K562 treated with DMSO at 1 percent for 12 hours (cell line): ENCODE results near the gene GIN1. TPM values are rescaled to one million over a fixed set of nuclear protein-coding genes. Genes with fewer than 3 reads are reported as not detected.

Experiments used
- total RNA-seq: library from RNA; unstranded; fragments of 300-600 nt; gene quantifications from 2 replicates; pipeline ENCODE4 v1.2.3, GENCODE V29; 2022; ENCODE audit not compliant: insufficient read depth

The GIN1 gene
- total RNA-seq, result 1.1 and 5.7 TPM in 2 replicates

GRCh38 chr5:103119765-103120606, at the start of gene GIN1, which contains the start of gene PPIP5K2:
Gene GIN1 (minus strand): TSS chr5:103120138. CDS start chr5:103108707, 11,431 bp downstream.
Gene PPIP5K2 (plus strand): TSS chr5:103120301. CDS start chr5:103129590, 9,289 bp downstream.

Other genes starting within 250 kb of the GIN1 start
- 12.0 and 33.1 TPM in 2 replicates for gene PPIP5K2, start 163 bp upstream of the GIN1 start, total RNA-seq
- gene MACIR, start 138.6 kb upstream of the GIN1 start, total RNA-seq, result 3.0 and 7.0 TPM in 2 replicates